Measurements from ENCODE around the gene WDFY4.
A peak's percentile ranks its signal among the peaks of the same experiment; 100 is the strongest.

WDFY4 gene

DNA sequence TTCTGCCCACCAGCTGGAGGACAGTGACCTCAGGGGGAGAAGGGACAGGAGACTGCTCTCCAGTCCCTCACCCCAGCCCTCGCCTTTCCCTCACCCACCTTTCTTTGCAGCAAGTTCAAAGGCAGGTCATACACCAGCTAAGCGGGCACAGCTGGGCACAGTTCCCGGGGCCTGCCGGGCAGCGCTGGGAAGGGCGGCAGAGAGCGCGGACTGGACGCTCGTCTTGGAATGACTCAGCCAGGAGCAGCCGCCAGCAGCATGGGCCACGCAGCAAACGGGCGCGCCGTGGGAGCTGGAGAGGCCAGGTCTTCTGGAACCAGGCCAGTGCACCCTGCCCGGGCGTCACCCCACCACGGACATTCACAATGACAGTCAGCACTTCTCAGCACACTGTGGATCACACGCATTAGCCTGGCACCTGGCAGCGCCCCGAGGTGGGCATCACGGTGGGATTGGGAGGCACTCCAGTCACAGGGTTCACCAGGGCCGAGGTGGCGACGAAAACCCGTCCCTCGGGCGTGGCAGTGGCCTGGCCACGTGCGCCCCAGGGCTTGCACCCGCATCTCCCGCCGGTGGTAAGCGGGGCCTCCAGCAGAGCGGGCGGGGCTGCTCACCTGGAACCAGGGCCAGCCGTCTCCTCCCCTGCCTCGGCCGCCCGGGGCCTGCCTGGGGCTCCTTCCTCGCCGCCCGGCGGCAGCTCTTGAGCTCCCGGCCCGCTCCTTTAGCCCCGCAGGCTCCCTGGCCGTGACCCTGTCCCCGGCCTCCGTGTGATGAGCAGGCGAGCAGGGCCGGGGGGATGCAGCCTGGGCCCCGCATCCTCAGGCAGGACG, 29.0 kb upstream of the WDFY4 start:
- DNase-seq = no peak

DNA sequence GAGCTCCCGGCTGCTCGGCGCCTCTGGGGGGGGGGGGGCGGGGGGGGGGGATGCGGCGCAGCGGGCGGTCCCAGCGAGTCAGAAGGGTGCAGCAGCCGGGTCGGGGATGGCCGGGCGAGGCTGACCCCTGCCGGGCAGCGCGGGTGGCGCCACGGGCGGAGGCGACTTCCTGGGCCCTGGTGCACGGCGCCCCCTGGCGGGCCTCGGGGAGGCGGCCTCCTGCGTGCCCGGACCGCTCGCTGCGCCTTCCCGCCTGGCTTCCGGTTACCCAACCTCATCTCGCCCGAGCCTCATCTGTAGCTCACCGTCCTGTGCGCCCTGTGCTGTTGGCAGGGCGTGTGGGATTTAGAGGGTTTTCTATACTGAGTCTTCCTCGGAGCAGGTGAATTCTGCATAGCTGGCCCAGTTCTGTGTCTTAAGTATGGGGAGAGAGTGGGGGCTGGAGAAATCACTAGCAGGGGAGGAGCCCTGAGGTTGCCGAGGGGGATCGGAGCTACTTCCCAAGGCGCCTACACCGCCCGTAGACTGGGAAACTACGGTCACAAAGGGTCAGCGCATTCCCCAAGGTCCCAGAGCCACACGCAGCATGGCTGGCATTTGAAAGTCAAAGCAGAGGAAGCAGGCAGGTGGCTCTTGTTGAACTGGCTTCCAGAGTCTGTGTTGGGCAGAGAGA, 28.3 kb upstream of the WDFY4 start:
- peak; percentile 80 for DNase-seq

DNA sequence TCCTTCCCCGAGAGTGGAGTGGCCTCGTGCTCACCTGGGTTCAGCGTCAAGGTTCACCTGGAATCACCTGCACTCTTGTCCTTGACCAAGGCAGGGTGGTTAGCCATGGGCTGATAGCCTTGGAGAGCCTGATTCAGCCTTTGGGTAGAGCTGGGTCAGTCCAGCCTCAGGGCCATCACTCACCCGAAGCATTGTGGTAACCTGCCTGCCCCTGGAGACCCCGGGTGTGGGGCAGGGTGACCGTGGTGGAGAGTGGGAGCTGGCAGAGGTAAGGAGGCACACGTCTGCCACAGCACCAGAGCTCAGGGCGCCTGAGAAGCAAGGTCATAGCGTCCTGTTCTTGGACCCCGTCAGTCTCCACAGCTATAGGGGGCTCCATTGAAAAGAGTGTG, 27.8 kb upstream of the WDFY4 start:
- no peak for DNase-seq

DNA sequence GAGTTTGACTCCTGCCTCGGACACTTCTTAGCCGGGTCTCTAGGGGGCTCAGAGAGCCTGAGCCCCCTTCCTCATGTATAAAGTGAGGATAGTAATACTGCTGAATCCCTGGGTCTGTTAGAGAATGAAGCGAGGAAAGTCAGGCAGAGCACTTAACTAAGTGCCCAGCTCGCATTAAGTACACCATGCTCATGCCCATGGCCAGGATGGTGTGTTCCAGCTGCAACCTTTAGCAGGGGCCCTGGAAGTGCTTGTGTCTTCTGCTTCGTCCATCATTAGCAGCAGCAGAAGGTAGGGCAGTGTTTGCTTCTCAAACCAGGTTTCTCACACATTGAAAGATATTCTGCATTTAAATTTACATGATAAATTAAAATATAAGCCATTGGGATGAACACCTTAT, 27.3 kb upstream of the WDFY4 start:
- DNase-seq = no peak

DNA sequence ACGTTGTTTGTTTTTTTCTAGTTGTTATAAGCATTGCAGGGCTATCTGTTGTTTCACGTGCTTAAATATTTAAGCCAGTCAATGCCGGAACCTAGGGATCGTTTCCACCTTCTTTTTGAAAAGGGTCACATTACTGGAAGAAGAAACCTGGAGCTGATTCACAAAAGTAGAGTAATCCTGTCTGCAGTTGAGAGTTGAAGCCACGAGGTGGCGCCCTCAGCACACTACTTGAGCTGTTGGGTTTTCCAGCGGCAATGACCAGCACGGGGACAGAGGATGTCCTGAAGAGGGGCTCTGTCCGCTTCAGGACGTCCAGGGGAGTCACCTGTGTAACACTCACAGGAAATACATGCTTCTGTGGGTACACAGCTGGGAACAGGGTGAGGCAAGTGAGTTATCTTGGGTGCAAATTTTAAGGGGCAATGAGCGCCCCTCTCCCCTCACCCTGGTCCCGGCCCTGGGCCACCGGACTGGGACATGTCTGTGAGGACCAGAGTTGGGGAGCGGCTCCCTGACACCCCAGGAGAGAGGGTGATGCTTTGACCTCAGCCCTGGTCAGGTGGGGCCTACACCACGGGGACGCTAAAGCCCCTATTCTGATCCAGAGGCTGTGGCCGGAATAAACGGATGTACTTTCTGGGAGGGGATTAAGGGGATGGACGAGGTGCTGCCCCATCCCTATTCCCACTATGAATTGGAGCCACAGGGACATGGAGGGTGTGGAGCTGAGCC, 26.3 kb upstream of the WDFY4 start:
- peak; percentile 71 for DNase-seq

DNA sequence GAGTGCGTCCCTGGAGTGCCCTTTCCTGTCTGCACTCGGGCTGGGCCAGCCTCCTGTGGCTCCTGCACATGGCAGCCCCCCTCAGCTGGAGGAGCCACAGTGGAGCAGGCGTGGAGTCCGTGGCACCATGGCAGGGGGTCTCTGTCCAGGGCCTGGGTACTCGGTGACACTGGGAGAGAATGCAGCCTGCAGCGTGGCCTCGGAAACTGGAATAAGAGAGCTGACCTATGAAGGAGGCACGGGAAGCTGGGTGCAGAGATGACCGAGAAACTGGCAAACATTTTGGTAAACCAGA, 25.8 kb upstream of the WDFY4 start:
- no peak for DNase-seq

DNA sequence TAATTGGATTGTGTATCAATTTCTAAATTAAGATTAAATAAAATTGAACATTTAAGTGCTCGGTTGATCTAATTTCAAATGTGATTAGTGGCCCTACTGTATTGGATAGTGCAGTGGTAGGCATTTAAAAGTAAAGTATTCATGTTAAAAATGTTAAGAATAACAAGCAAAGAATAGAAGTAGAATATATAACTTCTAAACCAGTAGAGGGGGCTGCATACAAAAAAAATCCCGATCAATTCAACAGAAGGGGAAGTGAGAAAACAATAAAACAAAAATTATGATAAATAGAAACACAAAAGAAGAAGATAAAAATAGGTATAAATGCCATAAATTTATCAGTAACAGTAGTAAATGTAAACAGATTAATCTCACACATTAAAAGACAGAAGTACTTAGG, 24.9 kb upstream of the WDFY4 start:
- no peak for DNase-seq

DNA sequence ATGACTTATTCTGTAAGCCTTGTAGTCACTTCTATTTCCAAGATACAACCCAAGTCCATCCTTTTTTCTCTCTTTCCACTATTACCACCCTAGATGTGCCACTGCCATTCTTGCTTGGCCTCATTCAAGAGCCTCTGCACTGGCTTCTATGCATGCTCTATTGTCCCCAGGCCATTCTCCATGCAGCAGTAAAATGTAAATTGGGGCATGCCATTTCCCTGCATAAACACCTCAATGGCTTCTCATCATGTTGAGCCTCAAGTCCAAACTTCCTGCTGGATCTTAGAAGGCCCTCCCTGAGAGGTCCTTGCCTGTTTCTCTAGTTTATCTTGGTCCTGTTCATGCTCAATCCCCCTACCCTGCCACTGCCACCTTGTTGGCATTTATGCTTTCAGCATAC, 23.2 kb upstream of the WDFY4 start:
- no peak for DNase-seq

DNA sequence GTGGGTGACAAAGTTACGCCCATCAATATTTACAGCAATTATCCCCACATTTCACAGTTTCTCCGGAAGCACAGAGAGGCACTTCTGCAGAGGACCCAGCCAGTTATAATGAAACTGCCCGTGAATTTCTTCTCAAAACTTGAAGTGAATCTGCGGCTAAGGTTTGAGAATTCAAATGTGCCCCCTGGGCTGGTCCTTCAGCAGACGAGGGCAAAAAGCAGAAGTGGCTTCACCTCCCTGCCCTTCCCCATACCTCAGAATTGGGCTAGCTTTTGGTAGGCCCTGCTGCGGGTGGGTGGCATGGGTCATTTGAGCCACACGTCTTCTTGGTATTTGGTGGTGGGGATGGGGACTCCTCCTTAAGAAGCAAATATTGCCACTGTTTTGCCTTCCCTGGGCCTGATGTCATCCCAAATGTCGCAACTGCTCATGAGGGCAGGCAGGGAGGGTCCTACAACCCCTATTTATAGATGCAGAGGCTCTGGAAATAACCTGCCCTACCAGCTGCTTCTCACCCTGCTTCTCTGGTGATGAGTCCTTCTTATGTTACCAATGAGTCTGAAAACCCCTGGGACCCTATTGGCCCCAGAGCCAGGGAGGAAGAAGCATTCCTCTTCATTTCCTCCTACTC, 16.6 kb upstream of the WDFY4 start:
- DNase-seq = no peak

DNA sequence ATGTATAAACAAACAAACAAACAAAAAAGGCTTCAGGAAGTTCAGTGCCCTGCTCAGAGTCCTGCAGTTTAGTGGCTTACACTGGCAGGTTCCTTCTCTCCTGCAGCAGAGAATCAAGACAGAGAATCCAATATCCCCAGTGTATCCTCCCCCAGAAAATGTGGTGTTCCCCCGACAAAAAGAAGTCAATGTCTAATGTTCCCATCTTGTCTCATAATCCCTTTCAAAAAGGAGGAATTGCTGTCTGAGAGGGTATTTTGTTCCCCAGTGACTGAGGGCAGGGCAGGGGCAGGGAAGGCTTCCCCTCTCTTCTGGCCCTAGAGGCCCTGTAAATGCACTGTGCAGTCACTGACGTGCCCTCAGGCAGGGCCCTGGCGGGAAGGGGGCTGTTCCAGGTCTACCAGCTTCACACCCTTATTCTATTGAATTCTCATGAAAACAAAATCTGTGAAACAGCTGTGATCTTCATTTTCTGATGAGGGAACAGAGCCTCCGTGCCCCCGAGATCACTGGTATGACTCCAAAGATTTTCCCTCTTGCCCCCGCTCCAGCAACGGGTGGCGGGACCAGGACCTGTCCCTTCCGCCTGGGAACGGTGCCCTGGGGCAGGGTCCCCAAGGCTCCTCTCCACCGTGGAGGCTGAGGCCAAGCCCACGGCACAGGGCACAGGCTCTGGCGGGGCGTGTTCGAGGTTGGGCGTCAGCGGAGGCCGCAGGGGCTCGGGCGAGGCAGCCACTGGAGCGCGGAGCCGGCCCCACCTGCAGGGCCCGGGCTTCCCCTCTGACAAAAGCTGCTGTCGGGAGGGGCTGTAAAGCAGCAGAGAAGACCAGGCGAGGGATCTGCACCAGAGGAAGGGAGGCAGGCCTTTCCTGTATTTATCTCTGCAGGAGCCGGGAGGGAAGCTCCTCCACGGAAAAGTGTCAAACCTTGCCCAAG, 13.4 kb upstream of the WDFY4 start:
- DNase-seq = no peak

DNA sequence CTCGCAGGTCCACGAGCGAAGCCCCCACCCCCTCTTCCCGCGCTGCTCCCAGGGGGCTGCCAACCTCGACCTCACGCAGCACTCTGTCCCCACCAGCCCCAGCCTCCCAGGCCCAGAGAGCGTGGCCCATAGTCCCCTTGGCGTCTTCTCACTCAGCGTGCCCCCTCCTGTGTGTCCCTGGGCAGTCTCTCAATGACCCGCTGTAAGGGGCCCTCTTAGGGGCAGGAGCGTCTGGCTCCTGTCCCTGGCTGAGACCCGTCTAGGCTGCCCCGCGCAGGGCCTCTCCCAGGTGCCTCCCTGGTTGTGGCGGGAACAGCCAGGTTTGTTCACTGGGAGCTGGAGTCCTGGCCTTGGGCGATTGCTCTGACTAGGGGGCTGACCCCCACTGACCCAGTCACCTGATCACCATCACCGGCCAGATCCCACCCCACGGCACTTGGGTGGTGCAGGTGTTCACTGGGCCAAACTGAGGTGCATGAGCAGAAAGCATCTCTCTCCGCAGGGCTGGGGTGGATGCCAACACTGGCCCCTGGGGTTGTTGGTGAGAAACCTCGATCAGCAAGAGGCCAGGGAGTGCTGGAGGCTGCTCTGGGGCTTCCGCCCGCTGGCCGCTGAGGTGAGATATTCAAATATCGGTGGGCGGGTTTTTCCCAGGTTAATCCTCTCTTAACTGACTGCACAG, 12.6 kb upstream of the WDFY4 start:
- no peak for DNase-seq

DNA sequence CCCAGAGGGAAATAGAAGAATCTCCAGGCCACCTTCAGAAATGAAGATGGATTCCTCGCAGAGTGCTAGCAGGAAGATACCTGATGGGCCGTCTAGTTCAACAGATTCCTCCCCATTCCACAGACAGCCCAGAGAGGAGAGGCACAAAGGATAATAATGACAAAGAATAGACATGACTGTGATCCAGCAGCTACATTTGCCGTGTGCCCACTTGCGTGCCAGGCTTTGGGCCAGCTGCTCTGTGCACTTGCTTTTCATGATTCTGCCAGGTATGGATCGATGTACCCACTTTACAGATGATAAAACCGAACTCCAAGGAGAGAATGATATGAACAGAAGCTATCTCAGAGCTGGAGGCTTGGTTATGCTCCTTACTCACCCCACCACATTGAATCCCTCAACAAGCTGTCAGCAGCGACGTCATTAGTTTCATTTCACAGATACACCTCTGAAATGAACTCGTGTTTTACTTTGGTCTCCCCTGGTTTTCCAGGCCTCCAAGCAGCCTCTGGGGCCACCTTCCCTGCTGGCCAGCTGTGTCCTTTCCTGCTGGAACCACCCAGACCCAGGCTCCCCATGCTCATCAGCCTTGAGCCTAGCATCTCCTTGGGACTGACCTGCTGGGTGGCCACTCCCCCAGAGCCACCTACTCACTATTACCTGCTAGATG, 11.9 kb upstream of the WDFY4 start:
- DNase-seq = no peak

DNA sequence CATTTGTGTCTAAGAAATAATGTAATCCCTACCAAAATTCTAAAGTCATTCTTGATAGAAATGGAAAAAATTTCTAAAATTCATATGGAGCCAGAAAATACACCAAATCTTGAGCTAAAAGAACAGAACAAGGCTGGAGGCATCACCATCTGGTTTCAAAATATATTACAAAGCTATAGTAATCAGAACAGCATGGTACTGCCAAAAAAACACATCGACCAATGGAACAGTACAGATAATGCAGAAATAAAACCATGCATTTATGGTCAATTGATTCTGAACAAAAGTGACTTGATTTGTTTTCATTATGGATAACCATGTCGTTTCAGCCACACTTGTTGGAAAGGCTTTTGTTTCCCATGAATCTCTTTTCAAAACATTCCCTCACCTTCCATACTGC, 7.0 kb upstream of the WDFY4 start:
- DNase-seq = no peak

DNA sequence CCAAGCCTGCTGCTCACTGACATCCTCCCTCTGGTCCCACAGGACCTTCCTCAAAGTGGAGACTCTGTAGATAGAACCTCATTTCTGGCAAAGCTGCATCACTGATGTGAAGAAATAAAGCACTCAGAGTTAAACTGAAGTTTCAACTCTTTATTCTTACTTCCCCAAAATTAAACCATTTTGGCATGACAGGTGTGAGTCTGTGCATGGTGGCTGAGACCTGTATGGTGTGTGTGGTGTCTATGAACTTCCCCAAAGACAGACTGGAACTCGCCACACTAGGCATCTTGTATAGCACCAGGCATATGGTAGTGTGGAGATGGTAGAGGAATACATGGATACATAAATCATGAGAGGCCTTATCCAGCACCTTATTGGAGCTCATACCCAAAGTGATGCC, 6.6 kb upstream of the WDFY4 start:
- DNase-seq = no peak

DNA sequence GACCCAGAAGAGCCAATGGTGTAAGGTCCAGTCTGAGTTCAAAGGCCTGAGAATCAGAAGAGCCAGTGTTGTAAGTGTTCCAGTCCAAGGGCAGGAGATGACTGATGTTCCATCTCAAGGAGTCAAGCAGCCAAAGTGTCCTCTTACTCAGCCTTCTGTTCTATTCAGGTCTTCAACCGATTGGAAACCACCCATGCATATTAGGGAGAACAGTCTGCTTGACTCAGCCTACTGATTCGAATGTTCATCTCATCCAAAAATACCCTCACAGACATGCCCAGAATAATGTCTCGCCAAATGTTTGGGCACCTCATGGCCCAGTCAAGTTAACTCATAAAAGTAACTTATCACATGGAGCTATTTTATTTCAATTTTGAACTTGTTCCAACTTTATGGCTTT, 2.9 kb upstream of the WDFY4 start:
- DNase-seq = no peak

DNA sequence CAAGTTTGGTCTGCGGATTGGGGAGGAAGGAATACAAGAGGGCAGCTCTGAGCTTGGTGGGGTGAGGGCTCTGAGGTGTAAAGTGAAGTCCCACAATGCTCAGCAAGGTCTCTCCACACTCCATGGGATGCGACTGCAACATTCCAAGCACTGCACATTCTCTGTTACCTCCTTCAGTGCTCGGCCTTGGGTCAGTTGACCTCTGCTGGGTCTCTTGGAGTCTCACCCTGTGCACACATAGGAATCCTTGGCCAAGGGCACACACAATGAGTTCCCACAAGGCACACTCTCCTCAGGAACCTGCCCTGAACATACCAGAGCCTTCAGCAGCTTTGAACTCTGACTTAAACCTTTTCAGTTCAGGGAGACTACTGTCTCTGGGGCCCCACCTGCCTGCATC, 2.4 kb upstream of the WDFY4 start:
- no peak for DNase-seq

DNA sequence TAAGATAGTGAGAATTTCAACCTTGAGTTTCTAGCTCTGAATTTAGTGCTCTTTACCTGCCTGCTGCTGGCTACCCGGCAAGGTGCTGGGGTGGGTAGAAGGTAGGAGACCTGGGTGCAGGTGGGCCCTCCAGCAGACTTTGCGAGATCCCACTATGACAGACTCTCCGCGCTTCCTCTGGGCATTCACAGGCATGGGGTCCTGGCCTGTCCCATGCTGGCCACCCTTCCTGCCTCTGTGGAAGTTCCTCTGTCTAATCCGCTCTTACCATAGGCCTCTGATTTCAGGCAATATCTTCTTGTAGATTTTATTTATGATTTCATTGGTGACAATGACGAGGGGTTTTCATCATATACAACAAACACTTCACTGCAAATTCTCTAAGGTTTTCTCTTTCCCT, 1.2 kb upstream of the WDFY4 start:
- no peak for DNase-seq

DNA sequence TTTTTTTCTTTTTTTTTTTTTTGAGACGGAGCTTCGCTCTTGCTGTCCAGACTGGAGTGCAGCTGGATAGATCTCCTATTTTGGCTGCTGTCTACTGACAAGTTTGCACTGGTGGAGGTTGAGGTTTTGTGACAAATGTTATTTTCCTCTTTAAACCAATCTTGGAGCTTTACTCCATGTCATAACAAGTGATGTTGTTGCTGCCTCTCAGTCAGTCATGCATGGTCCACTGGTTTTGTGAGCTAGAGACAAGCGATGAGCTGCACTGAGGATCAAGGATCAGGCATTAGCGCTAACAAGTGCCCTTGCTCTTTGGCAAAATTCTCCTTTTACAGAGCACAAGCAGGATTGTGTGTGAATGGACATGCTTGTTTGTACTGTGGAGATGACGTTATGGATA, 805 bp upstream of the WDFY4 start:
- DNase-seq = no peak

DNA sequence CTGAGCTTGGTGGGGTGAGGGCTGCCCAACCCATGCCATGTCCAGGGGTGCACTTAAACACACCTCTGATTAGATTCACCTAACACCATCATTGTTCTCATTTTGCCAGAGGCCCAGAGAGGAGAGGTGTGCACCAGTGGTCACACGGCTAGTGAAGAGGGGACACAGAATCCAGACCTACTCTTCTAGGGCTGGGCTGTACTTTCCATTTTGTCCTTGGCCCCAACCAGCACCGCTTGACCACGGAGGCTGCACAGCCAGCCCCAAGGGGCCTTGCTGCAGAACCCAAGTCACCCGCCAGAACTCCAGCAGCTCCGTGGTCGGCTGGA, 246 bp upstream of the WDFY4 start:
- no peak for DNase-seq

DNA sequence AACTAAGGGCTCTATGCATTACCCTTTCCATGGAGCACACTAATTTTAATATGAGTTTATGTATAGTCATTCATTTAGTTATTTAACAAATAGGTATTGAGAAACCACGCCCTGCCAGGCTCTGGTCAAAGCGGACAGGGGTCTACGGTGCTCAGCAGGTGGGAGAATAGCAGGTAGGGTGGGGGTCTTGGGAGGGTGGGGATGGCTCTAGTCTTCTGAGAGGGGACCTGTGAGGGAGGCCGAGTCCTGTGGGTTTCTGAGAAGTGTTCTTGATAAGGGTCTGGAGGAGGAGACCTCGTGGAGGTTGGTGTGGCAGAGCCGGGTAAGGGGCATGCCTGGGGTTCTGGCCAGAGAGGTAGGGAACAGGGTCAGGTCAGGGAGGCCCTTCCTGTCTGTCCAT, 1.1 kb downstream of the WDFY4 start:
- DNase-seq = no peak

DNA sequence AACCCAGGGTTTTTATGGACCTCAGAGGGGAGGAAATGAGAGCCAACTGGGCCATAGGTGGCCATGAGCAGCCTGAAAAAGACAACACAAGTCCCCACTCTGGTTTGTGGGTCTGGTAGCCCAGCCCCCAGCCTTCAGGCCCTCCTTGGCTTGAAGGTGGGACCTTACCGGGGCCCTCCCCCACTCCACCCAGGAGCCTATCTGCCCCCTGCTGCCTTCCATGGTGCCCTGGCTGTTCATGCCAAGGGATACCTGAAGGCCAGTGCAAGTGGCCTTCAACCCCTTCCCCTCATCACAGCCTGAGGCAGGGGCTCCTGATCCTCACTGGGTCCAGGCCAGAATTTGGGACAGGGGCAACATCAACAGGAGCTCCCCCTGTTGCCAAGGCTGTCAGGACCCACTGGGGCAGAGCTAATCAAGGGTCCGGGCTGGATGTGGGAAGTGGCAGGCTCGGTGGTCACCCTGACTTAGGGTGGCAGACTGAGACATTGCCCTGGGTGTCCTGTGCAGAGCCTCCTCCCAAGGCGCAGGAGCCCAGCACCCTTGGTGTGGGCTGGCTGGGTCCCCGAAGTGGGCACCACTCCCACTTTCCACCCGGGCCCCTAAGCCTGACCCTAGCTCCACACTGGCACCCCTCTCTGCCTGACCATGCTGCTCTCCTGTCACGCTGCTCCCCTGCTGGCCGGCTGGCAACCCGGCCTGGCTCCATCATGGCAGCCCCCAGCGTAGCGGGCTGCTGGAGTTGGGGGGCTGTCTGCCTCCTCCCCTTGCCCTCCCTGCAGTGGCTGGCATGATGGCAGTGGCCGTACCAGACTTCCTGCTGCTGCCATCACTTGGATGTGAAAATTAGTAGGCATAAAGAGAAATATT, 6.4 kb downstream of the WDFY4 start:
- DNase-seq = no peak
